WERI-Rb-1 (cell line): ENCODE results near the gene TRIM33.

Source experiments
- DNase-seq: peaks from one replicate; pipeline ENCODE4 v3.0.0-alpha.2; 2020
- H3K27ac ChIP-seq: fragments of 250-450 bp; sonication (Bioruptor Pico); 2 replicates; pipeline ENCODE4 v1.5.1; 2020; ENCODE audit warnings: mild to moderate bottlenecking, moderate library complexity
- H3K27me3 ChIP-seq: fragments of 250-450 bp; sonication (Bioruptor Pico); 2 replicates; pipeline ENCODE4 v1.5.1; 2021; ENCODE audit warnings: mild to moderate bottlenecking, low read depth, moderate library complexity; ENCODE audit not compliant: insufficient read depth, severe bottlenecking
- H3K36me3 ChIP-seq: fragments of 250-450 bp; sonication (Bioruptor Pico); 2 replicates; pipeline ENCODE4 v1.5.1; 2020; ENCODE audit warnings: mild to moderate bottlenecking, moderate library complexity
- H3K4me3 ChIP-seq: 2 replicates; pipeline ENCODE4 v1.5.1; 2011; ENCODE audit warnings: low read depth, mild to moderate bottlenecking, control low read depth, low read length
- H3K9me3 ChIP-seq: fragments of 250-450 bp; sonication (Bioruptor Pico); 2 replicates; pipeline ENCODE4 v1.5.1; 2021; ENCODE audit warnings: mild to moderate bottlenecking, moderate library complexity; ENCODE audit not compliant: severe bottlenecking
- TF ChIP-seq, protein P1 (sequence below): IDR thresholded peaks from 2 replicates; pipeline ENCODE4 v1.5.1; 2011; ENCODE audit warnings: low read depth, mild to moderate bottlenecking, control low read depth, inconsistent platforms, low read length

The TRIM33 gene

GRCh38 chr1:114511032-114511785, at the start of gene TRIM33:
TRIM33 (minus strand) TSS chr1:114511203; CDS start chr1:114511076, 127 bp downstream.
- DNase-seq, result peak; percentile 92
- TF ChIP-seq, protein P1, sequence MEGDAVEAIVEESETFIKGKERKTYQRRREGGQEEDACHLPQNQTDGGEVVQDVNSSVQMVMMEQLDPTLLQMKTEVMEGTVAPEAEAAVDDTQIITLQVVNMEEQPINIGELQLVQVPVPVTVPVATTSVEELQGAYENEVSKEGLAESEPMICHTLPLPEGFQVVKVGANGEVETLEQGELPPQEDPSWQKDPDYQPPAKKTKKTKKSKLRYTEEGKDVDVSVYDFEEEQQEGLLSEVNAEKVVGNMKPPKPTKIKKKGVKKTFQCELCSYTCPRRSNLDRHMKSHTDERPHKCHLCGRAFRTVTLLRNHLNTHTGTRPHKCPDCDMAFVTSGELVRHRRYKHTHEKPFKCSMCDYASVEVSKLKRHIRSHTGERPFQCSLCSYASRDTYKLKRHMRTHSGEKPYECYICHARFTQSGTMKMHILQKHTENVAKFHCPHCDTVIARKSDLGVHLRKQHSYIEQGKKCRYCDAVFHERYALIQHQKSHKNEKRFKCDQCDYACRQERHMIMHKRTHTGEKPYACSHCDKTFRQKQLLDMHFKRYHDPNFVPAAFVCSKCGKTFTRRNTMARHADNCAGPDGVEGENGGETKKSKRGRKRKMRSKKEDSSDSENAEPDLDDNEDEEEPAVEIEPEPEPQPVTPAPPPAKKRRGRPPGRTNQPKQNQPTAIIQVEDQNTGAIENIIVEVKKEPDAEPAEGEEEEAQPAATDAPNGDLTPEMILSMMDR, result no peak

DNA sequence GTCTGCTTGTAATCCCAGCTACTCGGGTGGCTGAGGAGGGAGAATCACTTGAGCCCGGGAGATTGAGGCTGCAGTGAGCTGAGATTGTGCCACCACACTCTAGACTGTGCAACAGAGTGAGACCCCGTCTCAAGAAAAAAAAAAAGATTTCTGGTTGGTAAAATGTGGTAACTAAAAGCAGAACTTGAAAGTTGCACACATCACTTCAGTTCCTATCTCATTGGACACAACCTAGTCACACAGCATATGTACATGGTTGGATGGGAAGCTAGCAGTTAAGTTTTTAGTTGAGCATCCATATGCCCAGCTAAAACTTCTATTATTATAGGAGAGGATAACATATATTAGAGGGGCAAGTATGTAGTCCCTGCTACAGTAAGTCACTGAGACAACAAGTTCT, 48.4 kb upstream of the TRIM33 start:
- TF ChIP-seq, protein P1, result no peak
- Histone ChIP-seq H3K4me3 (no peak overlapping the region), H3K36me3 (no peaks in the 10 kb centered on the region), H3K27me3 (no peaks in the 10 kb centered on the region), H3K27ac (no peak overlapping the region), H3K9me3 (no peaks in the 10 kb centered on the region)
- no peak for DNase-seq

More at GRCh38 chr1:114511032-114511785, at the start of gene TRIM33:
- no peaks in the 10 kb centered on the region for H3K9me3 ChIP-seq
- peak within 1 kb of the TSS; percentile 94 for H3K4me3 ChIP-seq
- H3K27ac ChIP-seq, result peak within 1 kb of the TSS; percentile 95
- H3K36me3 ChIP-seq, result peaks cover 29% of the 10 kb centered on the region
- no peaks in the 10 kb centered on the region for H3K27me3 ChIP-seq

- DNase-seq, result no peak
- no peaks in the 10 kb centered on the region for H3K36me3 ChIP-seq
- H3K27ac ChIP-seq, result no peak overlapping the region
- no peaks in the 10 kb centered on the region for H3K9me3 ChIP-seq
- no peak overlapping the region for H3K4me3 ChIP-seq
- no peaks in the 10 kb centered on the region for H3K27me3 ChIP-seq
- TF ChIP-seq, protein P1, result no peak
These were observed 47.5 kb upstream of the TRIM33 start for GRCh38 chr1:114558544-114558943.

- H3K9me3 ChIP-seq, result peaks cover 3% of the 10 kb centered on the region
- TF ChIP-seq, protein P1, result no peak
- H3K27me3 ChIP-seq, result no peaks in the 10 kb centered on the region
- DNase-seq, result peak; percentile 87
- H3K27ac ChIP-seq, result peak overlapping the region; percentile 48
- H3K36me3 ChIP-seq, result no peaks in the 10 kb centered on the region
- H3K4me3 ChIP-seq, result no peak overlapping the region
These were observed 43.6 kb upstream of the TRIM33 start for GRCh38 chr1:114554577-114554976.

GRCh38 chr1:114552106-114552639, 41.2 kb upstream of the TRIM33 start:
- TF ChIP-seq, protein P1, result no peak
- Histone ChIP-seq H3K36me3 (no peaks in the 10 kb centered on the region), H3K27me3 (no peaks in the 10 kb centered on the region), H3K4me3 (no peak overlapping the region), H3K9me3 (peaks cover 3% of the 10 kb centered on the region), H3K27ac (no peak overlapping the region)
- no peak for DNase-seq
